K562 (cell line): Measurements from ENCODE around the gene MBD1. TPM values are rescaled to one million over a fixed set of nuclear protein-coding genes. Genes with fewer than 3 reads are reported as not detected.
A peak's percentile ranks its signal among the peaks of the same experiment; 100 is the strongest.

Experiments
- ARNT ChIP-seq, 2 experiments: fragments of 450-650 bp; IDR thresholded peaks; 2 replicates each; pipeline ENCODE4 v1.6.1; 2016; ENCODE audit warnings: mild to moderate bottlenecking in 1 of 2
- CEBPG ChIP-seq, 3 experiments: fragments of 200-800 bp in 1 of 3; sonication (Bioruptor generic) in 1 of 3; sonication (generic) in 1 of 3; formaldehyde crosslinking in 1 of 3; IDR thresholded peaks in 2 of 3; conservative IDR thresholded peaks in 1 of 3; 2 replicates each; pipeline versions ENCODE4 v1.6.1 to v1.8.0; 2016 to 2022; ENCODE audit warnings: missing compliant biosample characterization in 2 of 3, missing genetic modification characterization in 2 of 3, mild to moderate bottlenecking in 1 of 3, missing genetic modification reagents in 1 of 3
- CTCF ChIP-seq, 3 experiments: IDR thresholded peaks in 2 of 3; conservative IDR thresholded peaks in 1 of 3; 2 replicates each; pipeline ENCODE4 v1.5.1; 2011 to 2012; ENCODE audit warnings: low read length in 3 of 3, mild to moderate bottlenecking in 3 of 3, control low read depth in 2 of 3, improper control_type of control experiment in 1 of 3, inconsistent platforms in 1 of 3, low read depth in 1 of 3, mixed read lengths in 1 of 3, moderate library complexity in 1 of 3; ENCODE audit not compliant: insufficient read depth in 2 of 3
- HINFP ChIP-seq: fragments of 450-650 bp; conservative IDR thresholded peaks from 2 replicates; pipeline ENCODE4 v1.6.1; 2016; ENCODE audit warnings: missing genetic modification characterization, low read depth, mild to moderate bottlenecking, control low read depth, missing compliant biosample characterization
- KHSRP ChIP-seq: fragments of 450-650 bp; IDR thresholded peaks from 2 replicates; pipeline ENCODE4 v1.6.1; 2017
- MNT ChIP-seq, 2 experiments: fragments of 450-650 bp; conservative IDR thresholded peaks; 2 replicates each; pipeline ENCODE4 v1.6.1; 2017; ENCODE audit warnings: mild to moderate bottlenecking in 2 of 2, moderate library complexity in 2 of 2
- MXI1 ChIP-seq: IDR thresholded peaks from 2 replicates; pipeline ENCODE4 v1.6.1; 2011; ENCODE audit warnings: low read depth, mild to moderate bottlenecking, improper control_type of control experiment, low read length
- NCOA1 ChIP-seq: fragments of 450-650 bp; IDR thresholded peaks from 2 replicates; pipeline ENCODE4 v1.6.1; 2016; ENCODE audit warnings: low read depth
- NEUROD1 ChIP-seq: fragments of 150-350 bp; IDR thresholded peaks from 2 replicates; pipeline ENCODE4 v1.6.1; 2014; ENCODE audit warnings: borderline replicate concordance, low read length, low read depth; ENCODE audit not compliant: partially characterized antibody
- POLR3G ChIP-seq: IDR thresholded peaks from 2 replicates; pipeline ENCODE4 v1.6.1; 2011; ENCODE audit not compliant: insufficient read length, insufficient replicate concordance; ENCODE audit errors: extremely low read depth
- PRMT5 ChIP-seq: sonication (generic); formaldehyde crosslinking; IDR thresholded peaks from 2 replicates; pipeline ENCODE4 v1.5.0; 2020; ENCODE audit warnings: missing genetic modification reagents
- PURB ChIP-seq: sonication (generic); formaldehyde crosslinking; IDR thresholded peaks from 2 replicates; pipeline ENCODE4 v1.9.0; 2021; ENCODE audit warnings: low read depth, mild to moderate bottlenecking, missing genetic modification reagents
- RBM25 ChIP-seq: fragments of 200-400 bp; formaldehyde crosslinking; IDR thresholded peaks from 2 replicates; pipeline ENCODE4 v1.6.1; 2018; ENCODE audit warnings: low read length, low read depth, moderate library complexity; ENCODE audit not compliant: severe bottlenecking
- SIN3B ChIP-seq: fragments of 450-650 bp; IDR thresholded peaks from 2 replicates; pipeline ENCODE4 v1.6.1; 2017; ENCODE audit warnings: low read depth, mild to moderate bottlenecking, moderate library complexity
- SMAD1 ChIP-seq: fragments of 150-350 bp; IDR thresholded peaks from 2 replicates; pipeline ENCODE4 v1.6.1; 2014; ENCODE audit warnings: low read length, low read depth; ENCODE audit not compliant: partially characterized antibody
- SMARCA5 ChIP-seq: fragments of 450-650 bp; IDR thresholded peaks from 2 replicates; pipeline ENCODE4 v1.6.1; 2016
- SNRNP70 ChIP-seq: fragments of 200-400 bp; formaldehyde crosslinking; optimal IDR thresholded peaks from 2 replicates; pipeline ENCODE3; 2017; ENCODE audit warnings: low read depth, low read length
- STAT5B ChIP-seq: fragments of 250-450 bp; sonication (Bioruptor Pico); IDR thresholded peaks from 2 replicates; pipeline ENCODE4 v1.8.0; 2021; ENCODE audit warnings: mild to moderate bottlenecking, inconsistent platforms
- TAF1 ChIP-seq: IDR thresholded peaks from 2 replicates; pipeline ENCODE4 v1.6.1; 2011; ENCODE audit warnings: mild to moderate bottlenecking, low read length, moderate library complexity; ENCODE audit not compliant: insufficient read depth, control insufficient read depth, severe bottlenecking; ENCODE audit errors: extremely low read depth
- ZC3H11A ChIP-seq: IDR thresholded peaks from 2 replicates; pipeline ENCODE4 v1.6.1; 2012; ENCODE audit warnings: low read depth, low read length, improper control_type of control experiment
- ZNF347 ChIP-seq: fragments of 450-650 bp; formaldehyde crosslinking; IDR thresholded peaks from 2 replicates; pipeline ENCODE4 v1.4.0; 2020; ENCODE audit warnings: low read depth, mild to moderate bottlenecking, moderate library complexity
- ZNF561 ChIP-seq: fragments of 450-650 bp; formaldehyde crosslinking; conservative IDR thresholded peaks from 2 replicates; pipeline ENCODE4 v1.4.0; 2020; ENCODE audit warnings: mild to moderate bottlenecking, moderate library complexity
- ZNF695 ChIP-seq: fragments of 450-650 bp; formaldehyde crosslinking; IDR thresholded peaks from 2 replicates; pipeline ENCODE4 v1.4.0; 2020; ENCODE audit warnings: mild to moderate bottlenecking, moderate library complexity
- ZNF699 ChIP-seq: fragments of 250-450 bp; sonication (Bioruptor Pico); IDR thresholded peaks from 2 replicates; pipeline ENCODE4 v1.8.0; 2021; ENCODE audit warnings: mild to moderate bottlenecking, moderate library complexity; ENCODE audit not compliant: insufficient replicate concordance
- polyA plus RNA-seq, 8 experiments: library from polyadenylated mRNA; depleted of rRNA in 4 of 8; stranded (reverse) in 5 of 8; unstranded in 3 of 8; fragments of >200 nt; fragmentation: Nextera tagmentation in 2 of 8; fragmentation: Illumina TruSeq in 1 of 8; extraction: Ambion mirVana in 2 of 8; extraction: Trizol in 1 of 8; gene quantifications; 2 replicates each; pipeline versions ENCODE4 v1.2.1 to v1.2.3, GENCODE V29; 2011 to 2014; ENCODE audit warnings: inconsistent platforms in 1 of 8, missing spikeins in 1 of 8
- total RNA-seq, 7 experiments: library from RNA; depleted of rRNA in 6 of 7; stranded (reverse); fragments of >200 nt in 6 of 7; fragmentation: Illumina TruSeq in 2 of 7; extraction: Trizol in 2 of 7; gene quantifications; 2 replicates each; pipeline versions ENCODE4 v1.2.1 to v1.2.3, GENCODE V29; 2011 to 2021; ENCODE audit warnings: low replicate concordance in 1 of 7

The MBD1 gene
- total and polyA plus RNA-seq, 9 of the 15 experiments (the other 6 are each of a cell fraction or from before 2014, with no cell fraction given) = 3.0 to 59.7 (median 31.7) TPM

- no peak for TF ChIP-seq ZNF699 (CRISPR knock-in tag)
- no peak for TF ChIP-seq SMAD1
- peak; percentile 32; the same call in 1 of the 2 replicates for TF ChIP-seq MXI1
- TF ChIP-seq PURB (CRISPR knock-in tag) = no peak
- TF ChIP-seq SIN3B = no peak
- no peak for TF ChIP-seq CEBPG (CRISPR knock-in tag; IDR thresholded peaks at IDR 0.05)
- TF ChIP-seq CEBPG (tag; conservative IDR thresholded peaks at IDR 0.05 in 1 of 2, IDR thresholded peaks at IDR 0.05 in 1 of 2) = 0 out of 4 replicates have a peak, but pooled peaks of 1 of the 2 experiments have one; percentile 35
- TF ChIP-seq ZNF695 = no peak
- TF ChIP-seq RBM25 = no peak
- TF ChIP-seq CTCF (IDR thresholded peaks at IDR 0.05 in 2 of 3, conservative IDR thresholded peaks at IDR 0.05 in 1 of 3; ENCODE audit: insufficient read depth in 2 of 3, low read depth in 1 of 3, low read length in 3 of 3) = no peak
- no peak for TF ChIP-seq NCOA1
- peak; percentile 39 to 64; a peak in 3 of 4 replicates for TF ChIP-seq MNT (conservative IDR thresholded peaks at IDR 0.05)
- no peak for TF ChIP-seq PRMT5
- TF ChIP-seq ZNF347 (CRISPR knock-in tag) = no peak
- no peak for TF ChIP-seq STAT5B
- no peak for TF ChIP-seq POLR3G
- no peak for TF ChIP-seq KHSRP
- TF ChIP-seq TAF1 = no peak
- TF ChIP-seq ARNT (IDR thresholded peaks at IDR 0.05) = no peak
- TF ChIP-seq ZC3H11A = no peak
- TF ChIP-seq SNRNP70 = no peak
- no peak for TF ChIP-seq NEUROD1
- no peak for TF ChIP-seq SMARCA5
- no peak for TF ChIP-seq HINFP (tag)
- no peak for TF ChIP-seq ZNF561 (CRISPR knock-in tag)
Observed at GRCh38 chr18:50307738-50308470, 26.6 kb upstream of the MBD1 start (continued).
